H1 (cell line): ENCODE measurements around the gene GJC2. TPM values are rescaled to one million over a fixed set of nuclear protein-coding genes. Genes with fewer than 3 reads are reported as not detected.

Experiments
- POLR2AphosphoS5 ChIP-seq: IDR thresholded peaks from 2 replicates; pipeline ENCODE4 v1.6.1; 2011; ENCODE audit warnings: low read depth, low read length
- RNF2 ChIP-seq: fragments of 200-900, 300-1000 bp; sonication (generic); IDR thresholded peaks from 2 replicates; pipeline ENCODE4 v1.7.1; 2016; ENCODE audit warnings: borderline replicate concordance, low read depth, mild to moderate bottlenecking, antibody characterized with exemption, low read length; ENCODE audit not compliant: poor library complexity, severe bottlenecking; ENCODE audit errors: missing control alignments
- RXRA ChIP-seq: IDR thresholded peaks from 2 replicates; pipeline ENCODE4 v1.6.1; 2011; ENCODE audit warnings: low read depth, mild to moderate bottlenecking, low read length, moderate library complexity; ENCODE audit not compliant: insufficient read depth
- SIRT6 ChIP-seq: IDR thresholded peaks from one replicate; pipeline ENCODE4 v1.7.1; 2012; ENCODE audit warnings: low read length, inconsistent platforms
- TAF1 ChIP-seq: IDR thresholded peaks from 2 replicates; pipeline ENCODE4 v1.6.1; 2011; ENCODE audit warnings: mild to moderate bottlenecking, low read depth, low read length
- polyA plus RNA-seq, 7 experiments: library from polyadenylated mRNA; depleted of rRNA in 3 of 7; stranded (reverse) in 5 of 7; unstranded in 2 of 7; fragments of >200 nt in 5 of 7; fragments of 200-250 nt in 2 of 7; gene quantifications; 1 replicate in 5 of 7; 2 replicates in 1 of 7; 4 replicates in 1 of 7; pipeline versions ENCODE4 v1.2.1 to v1.2.3, GENCODE V29; 2011 to 2013; ENCODE audit warnings: missing spikeins in 2 of 7, mixed read lengths in 2 of 7
- total RNA-seq: library from RNA; stranded (reverse); fragmentation: NEBNext Ultra II Directional; extraction: Animal tissue kit (Norgen Biotek cat#: 25700); gene quantifications from 2 replicates; pipeline ENCODE4 v1.2.1, GENCODE V29; 2021
- TF ChIP-seq, protein P1 (sequence below): fragments of 300-600 bp; sonication (generic); IDR thresholded peaks from 2 replicates; pipeline ENCODE4 v1.7.1; 2012; ENCODE audit warnings: low read length, moderate library complexity, mild to moderate bottlenecking, inconsistent platforms; ENCODE audit not compliant: insufficient replicate concordance
- TF ChIP-seq, protein P2 (sequence below): IDR thresholded peaks from 2 replicates; pipeline ENCODE4 v1.6.1; 2012; ENCODE audit warnings: inconsistent platforms

Gene GJC2
- total and polyA plus RNA-seq, 2 of the 8 experiments (the other 6 are each of a cell fraction or from before 2014, with no cell fraction given): 0.17 to 0.54 TPM

DNA sequence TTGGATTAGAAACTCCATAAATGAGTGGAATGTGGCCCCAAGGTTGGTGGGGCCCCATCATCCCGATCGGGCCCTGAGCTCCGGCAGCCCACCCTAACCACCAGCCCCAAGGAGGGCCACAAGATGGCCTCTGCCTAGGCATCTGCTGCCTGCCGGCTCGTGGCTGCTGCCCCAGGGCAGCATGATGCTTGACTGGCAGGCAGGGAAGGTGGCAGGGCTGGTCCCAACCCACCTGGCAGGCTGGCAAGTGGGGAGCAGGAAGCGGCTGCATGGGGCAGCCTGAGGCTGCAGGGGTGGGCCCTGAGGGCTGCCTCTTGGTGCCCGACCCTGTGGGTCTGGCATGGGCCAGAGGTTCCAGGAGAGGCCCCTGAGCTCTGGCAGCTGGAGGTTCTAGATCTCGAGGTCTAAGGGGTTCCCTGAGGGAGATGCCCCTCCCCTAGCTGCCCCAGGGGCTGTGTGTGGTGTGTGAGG lies 760 bp upstream of the GJC2 start (continued):
- TF ChIP-seq, protein P1, sequence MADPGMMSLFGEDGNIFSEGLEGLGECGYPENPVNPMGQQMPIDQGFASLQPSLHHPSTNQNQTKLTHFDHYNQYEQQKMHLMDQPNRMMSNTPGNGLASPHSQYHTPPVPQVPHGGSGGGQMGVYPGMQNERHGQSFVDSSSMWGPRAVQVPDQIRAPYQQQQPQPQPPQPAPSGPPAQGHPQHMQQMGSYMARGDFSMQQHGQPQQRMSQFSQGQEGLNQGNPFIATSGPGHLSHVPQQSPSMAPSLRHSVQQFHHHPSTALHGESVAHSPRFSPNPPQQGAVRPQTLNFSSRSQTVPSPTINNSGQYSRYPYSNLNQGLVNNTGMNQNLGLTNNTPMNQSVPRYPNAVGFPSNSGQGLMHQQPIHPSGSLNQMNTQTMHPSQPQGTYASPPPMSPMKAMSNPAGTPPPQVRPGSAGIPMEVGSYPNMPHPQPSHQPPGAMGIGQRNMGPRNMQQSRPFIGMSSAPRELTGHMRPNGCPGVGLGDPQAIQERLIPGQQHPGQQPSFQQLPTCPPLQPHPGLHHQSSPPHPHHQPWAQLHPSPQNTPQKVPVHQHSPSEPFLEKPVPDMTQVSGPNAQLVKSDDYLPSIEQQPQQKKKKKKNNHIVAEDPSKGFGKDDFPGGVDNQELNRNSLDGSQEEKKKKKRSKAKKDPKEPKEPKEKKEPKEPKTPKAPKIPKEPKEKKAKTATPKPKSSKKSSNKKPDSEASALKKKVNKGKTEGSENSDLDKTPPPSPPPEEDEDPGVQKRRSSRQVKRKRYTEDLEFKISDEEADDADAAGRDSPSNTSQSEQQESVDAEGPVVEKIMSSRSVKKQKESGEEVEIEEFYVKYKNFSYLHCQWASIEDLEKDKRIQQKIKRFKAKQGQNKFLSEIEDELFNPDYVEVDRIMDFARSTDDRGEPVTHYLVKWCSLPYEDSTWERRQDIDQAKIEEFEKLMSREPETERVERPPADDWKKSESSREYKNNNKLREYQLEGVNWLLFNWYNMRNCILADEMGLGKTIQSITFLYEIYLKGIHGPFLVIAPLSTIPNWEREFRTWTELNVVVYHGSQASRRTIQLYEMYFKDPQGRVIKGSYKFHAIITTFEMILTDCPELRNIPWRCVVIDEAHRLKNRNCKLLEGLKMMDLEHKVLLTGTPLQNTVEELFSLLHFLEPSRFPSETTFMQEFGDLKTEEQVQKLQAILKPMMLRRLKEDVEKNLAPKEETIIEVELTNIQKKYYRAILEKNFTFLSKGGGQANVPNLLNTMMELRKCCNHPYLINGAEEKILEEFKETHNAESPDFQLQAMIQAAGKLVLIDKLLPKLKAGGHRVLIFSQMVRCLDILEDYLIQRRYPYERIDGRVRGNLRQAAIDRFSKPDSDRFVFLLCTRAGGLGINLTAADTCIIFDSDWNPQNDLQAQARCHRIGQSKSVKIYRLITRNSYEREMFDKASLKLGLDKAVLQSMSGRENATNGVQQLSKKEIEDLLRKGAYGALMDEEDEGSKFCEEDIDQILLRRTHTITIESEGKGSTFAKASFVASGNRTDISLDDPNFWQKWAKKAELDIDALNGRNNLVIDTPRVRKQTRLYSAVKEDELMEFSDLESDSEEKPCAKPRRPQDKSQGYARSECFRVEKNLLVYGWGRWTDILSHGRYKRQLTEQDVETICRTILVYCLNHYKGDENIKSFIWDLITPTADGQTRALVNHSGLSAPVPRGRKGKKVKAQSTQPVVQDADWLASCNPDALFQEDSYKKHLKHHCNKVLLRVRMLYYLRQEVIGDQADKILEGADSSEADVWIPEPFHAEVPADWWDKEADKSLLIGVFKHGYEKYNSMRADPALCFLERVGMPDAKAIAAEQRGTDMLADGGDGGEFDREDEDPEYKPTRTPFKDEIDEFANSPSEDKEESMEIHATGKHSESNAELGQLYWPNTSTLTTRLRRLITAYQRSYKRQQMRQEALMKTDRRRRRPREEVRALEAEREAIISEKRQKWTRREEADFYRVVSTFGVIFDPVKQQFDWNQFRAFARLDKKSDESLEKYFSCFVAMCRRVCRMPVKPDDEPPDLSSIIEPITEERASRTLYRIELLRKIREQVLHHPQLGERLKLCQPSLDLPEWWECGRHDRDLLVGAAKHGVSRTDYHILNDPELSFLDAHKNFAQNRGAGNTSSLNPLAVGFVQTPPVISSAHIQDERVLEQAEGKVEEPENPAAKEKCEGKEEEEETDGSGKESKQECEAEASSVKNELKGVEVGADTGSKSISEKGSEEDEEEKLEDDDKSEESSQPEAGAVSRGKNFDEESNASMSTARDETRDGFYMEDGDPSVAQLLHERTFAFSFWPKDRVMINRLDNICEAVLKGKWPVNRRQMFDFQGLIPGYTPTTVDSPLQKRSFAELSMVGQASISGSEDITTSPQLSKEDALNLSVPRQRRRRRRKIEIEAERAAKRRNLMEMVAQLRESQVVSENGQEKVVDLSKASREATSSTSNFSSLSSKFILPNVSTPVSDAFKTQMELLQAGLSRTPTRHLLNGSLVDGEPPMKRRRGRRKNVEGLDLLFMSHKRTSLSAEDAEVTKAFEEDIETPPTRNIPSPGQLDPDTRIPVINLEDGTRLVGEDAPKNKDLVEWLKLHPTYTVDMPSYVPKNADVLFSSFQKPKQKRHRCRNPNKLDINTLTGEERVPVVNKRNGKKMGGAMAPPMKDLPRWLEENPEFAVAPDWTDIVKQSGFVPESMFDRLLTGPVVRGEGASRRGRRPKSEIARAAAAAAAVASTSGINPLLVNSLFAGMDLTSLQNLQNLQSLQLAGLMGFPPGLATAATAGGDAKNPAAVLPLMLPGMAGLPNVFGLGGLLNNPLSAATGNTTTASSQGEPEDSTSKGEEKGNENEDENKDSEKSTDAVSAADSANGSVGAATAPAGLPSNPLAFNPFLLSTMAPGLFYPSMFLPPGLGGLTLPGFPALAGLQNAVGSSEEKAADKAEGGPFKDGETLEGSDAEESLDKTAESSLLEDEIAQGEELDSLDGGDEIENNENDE: no peak
- no peak for TF ChIP-seq SIRT6
- no peak for TF ChIP-seq TAF1
- no peak for TF ChIP-seq RXRA
- TF ChIP-seq RNF2: no peak
- TF ChIP-seq, protein P2, sequence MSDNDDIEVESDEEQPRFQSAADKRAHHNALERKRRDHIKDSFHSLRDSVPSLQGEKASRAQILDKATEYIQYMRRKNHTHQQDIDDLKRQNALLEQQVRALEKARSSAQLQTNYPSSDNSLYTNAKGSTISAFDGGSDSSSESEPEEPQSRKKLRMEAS: no peak
- no peak for TF ChIP-seq POLR2AphosphoS5
